Endothelial cell of umbilical vein (primary cell): ENCODE measurements around the gene NLRP4. TPM values are rescaled to one million over a fixed set of nuclear protein-coding genes. Genes with fewer than 3 reads are reported as not detected.

ENCODE experiments used
- BruUV-seq: library from RNA; stranded (reverse); fragments of 400-500 nt; replicated peaks from 2 replicates; lab custom pipeline; 2021; lab: Mats Ljungman, UMichigan
- CTCF ChIA-PET: fragments of 300-600, 350-600 bp; sonication (Branson Sonifier 250); formaldehyde crosslinking; loops from one replicate; lab custom pipeline; 2021; ENCODE audit warnings: antibody characterized with exemption, inconsistent platforms; lab: Charles Lee
- POLR2A ChIA-PET: fragments of 300-600, 350-600 bp; sonication (Branson Sonifier 250); formaldehyde crosslinking; loops from one replicate; lab custom pipeline; 2021; ENCODE audit warnings: antibody characterized with exemption, inconsistent platforms; lab: Charles Lee
- DNase-seq: peaks from one replicate; pipeline ENCODE4 v3.0.0-alpha.2; 2011; ENCODE audit warnings: low read depth, low spot score
- FAIRE-seq: peaks from 2 replicates; lab custom pipeline; 2011; peaks lifted over from hg19 to GRCh38; lab: Jason Lieb, UNC
- H2AFZ ChIP-seq: 2 replicates; pipeline ENCODE4 v1.6.0; 2012; ENCODE audit warnings: low read depth, low read length, control low read depth, inconsistent platforms
- H3K27ac ChIP-seq: 2 replicates; pipeline ENCODE4 v1.5.1; 2011; ENCODE audit warnings: low read depth, mild to moderate bottlenecking, control low read depth, low read length, moderate library complexity; ENCODE audit not compliant: insufficient read depth
- H3K27me3 ChIP-seq, 2 experiments: 2 replicates each; pipeline versions ENCODE4 v1.6.0 to v1.6.1; 2011; ENCODE audit warnings: low read length in 2 of 2, mixed read lengths in 1 of 2; ENCODE audit not compliant: control insufficient read depth in 2 of 2, insufficient read depth in 2 of 2
- H3K36me3 ChIP-seq, 2 experiments: 2 replicates in 1 of 2; 3 replicates in 1 of 2; pipeline ENCODE4 v1.5.1; 2011; ENCODE audit warnings: low read length in 2 of 2, mild to moderate bottlenecking in 1 of 2, moderate library complexity in 1 of 2; ENCODE audit not compliant: control insufficient read depth in 2 of 2, insufficient read depth in 2 of 2; ENCODE audit errors: extremely low read depth in 1 of 2
- H3K4me1 ChIP-seq: 3 replicates; pipeline ENCODE4 v1.5.1; 2011; ENCODE audit warnings: mild to moderate bottlenecking, low read length; ENCODE audit not compliant: control insufficient read depth, insufficient read depth; ENCODE audit errors: extremely low read depth
- H3K4me2 ChIP-seq: 2 replicates; pipeline ENCODE4 v1.6.1; 2011; ENCODE audit warnings: low read length, control low read depth, mixed read lengths; ENCODE audit not compliant: insufficient read depth
- H3K4me3 ChIP-seq, 3 experiments: fragments of 200-600 bp in 1 of 3; sonication (generic), shearing (Covaris generic) in 1 of 3; replicated peaks in 1 of 3; 2 replicates each; pipeline ENCODE4 v1.5.1; 2011 to 2016; ENCODE audit warnings: control low read depth in 3 of 3, low read length in 3 of 3, mild to moderate bottlenecking in 2 of 3, inconsistent platforms in 1 of 3, low read depth in 1 of 3, moderate library complexity in 1 of 3; ENCODE audit not compliant: insufficient read depth in 1 of 3
- H3K79me2 ChIP-seq: 2 replicates; pipeline ENCODE4 v1.6.0; 2012; ENCODE audit warnings: low read length, inconsistent platforms; ENCODE audit not compliant: control insufficient read depth, insufficient read depth
- H3K9ac ChIP-seq: replicated peaks from 2 replicates; pipeline ENCODE3; 2011; ENCODE audit warnings: low read length, control low read depth; ENCODE audit not compliant: insufficient read depth; ENCODE audit errors: extremely low read depth
- H3K9me1 ChIP-seq: replicated peaks from 3 replicates; pipeline ENCODE4 v1.6.0; 2011; ENCODE audit warnings: mild to moderate bottlenecking, low read length; ENCODE audit not compliant: control insufficient read depth, insufficient read depth; ENCODE audit errors: extremely low read depth
- H3K9me3 ChIP-seq: replicated peaks from 2 replicates; pipeline ENCODE4 v1.5.1; 2012; ENCODE audit warnings: low read length, inconsistent platforms; ENCODE audit not compliant: control insufficient read depth, insufficient read depth
- H4K20me1 ChIP-seq: replicated peaks from 2 replicates; pipeline ENCODE3; 2011; ENCODE audit warnings: mild to moderate bottlenecking, low read length; ENCODE audit not compliant: control insufficient read depth, insufficient read depth; ENCODE audit errors: extremely low read depth
- CTCF ChIP-seq, 2 donors: IDR thresholded peaks; 1 replicate in 1 of 2; 2 replicates in 1 of 2; pipeline ENCODE4 v1.5.1; 2011; ENCODE audit warnings: low read length in 2 of 2, mild to moderate bottlenecking in 2 of 2, moderate library complexity in 2 of 2, control low read depth in 1 of 2, inconsistent platforms in 1 of 2, low read depth in 1 of 2; ENCODE audit not compliant: insufficient read depth in 1 of 2; ENCODE audit errors: extremely low read depth in 1 of 2
- EZH2 ChIP-seq: IDR thresholded peaks from 2 replicates; pipeline ENCODE4 v1.6.1; 2012; ENCODE audit warnings: borderline replicate concordance, low read depth, mild to moderate bottlenecking, moderate library complexity, low read length, inconsistent platforms; ENCODE audit not compliant: severe bottlenecking
- FOS ChIP-seq: IDR thresholded peaks from 2 replicates; pipeline ENCODE4 v1.6.1; 2011; ENCODE audit warnings: mild to moderate bottlenecking, low read length, moderate library complexity, borderline replicate concordance; ENCODE audit not compliant: insufficient read depth
- GATA2 ChIP-seq: IDR thresholded peaks from 2 replicates; pipeline ENCODE4 v1.7.0; 2011; ENCODE audit warnings: low read depth, mild to moderate bottlenecking, moderate library complexity, mixed read lengths, low read length; ENCODE audit not compliant: insufficient read length, insufficient read depth
- JUN ChIP-seq: IDR thresholded peaks from 2 replicates; pipeline ENCODE4 v1.6.1; 2011; ENCODE audit warnings: borderline replicate concordance, low read depth; ENCODE audit not compliant: insufficient read length, insufficient read depth
- MYC ChIP-seq: IDR thresholded peaks from one replicate; pipeline ENCODE4 v1.6.1; 2011; ENCODE audit warnings: mild to moderate bottlenecking, low read depth, low read length
- POLR2A ChIP-seq: IDR thresholded peaks from 2 replicates; pipeline ENCODE4 v1.6.1; 2012; ENCODE audit warnings: low read depth, mild to moderate bottlenecking, control low read depth, low read length
- POLR2AphosphoS5 ChIP-seq: IDR thresholded peaks from 2 replicates; pipeline ENCODE4 v1.6.1; 2012; ENCODE audit warnings: low read depth, mild to moderate bottlenecking, control low read depth, low read length, moderate library complexity; ENCODE audit not compliant: insufficient read depth
- dilution Hi-C: fragments of 300-500 bp; cut with MboI; formaldehyde crosslinking; loops from one replicate; pipeline ENCODE4 v1.15.0; 2019; ENCODE audit warnings: low sequenced_read_pairs; ENCODE audit not compliant: extremely low pct_ligation_motif_present
- intact Hi-C: fragments of 100-400 bp; cut with micrococcal nuclease; formaldehyde crosslinking; loops from one replicate; pipeline ENCODE4 v1.10.0; 2022
- polyA plus RNA-seq, 4 experiments: library from polyadenylated mRNA; depleted of rRNA in 3 of 4; stranded (reverse) in 3 of 4; unstranded in 1 of 4; fragments of >200 nt; gene quantifications; 2 replicates each; pipeline versions ENCODE4 v1.2.1 to v1.2.3, GENCODE V29; 2011 to 2012; ENCODE audit warnings: missing spikeins in 1 of 4
- total RNA-seq: library from RNA; stranded (reverse); gene quantifications from 2 replicates; pipeline ENCODE4 v1.2.3, GENCODE V29; 2021
- TF ChIP-seq, protein P1 (sequence below): IDR thresholded peaks from 2 replicates; pipeline ENCODE4 v1.6.1; 2011; ENCODE audit not compliant: insufficient read depth, insufficient read length

Gene NLRP4
- total and polyA plus RNA-seq, 2 donors (not counting 3 experiments of a cell fraction or from before 2014, with no cell fraction given): not detected

DNA sequence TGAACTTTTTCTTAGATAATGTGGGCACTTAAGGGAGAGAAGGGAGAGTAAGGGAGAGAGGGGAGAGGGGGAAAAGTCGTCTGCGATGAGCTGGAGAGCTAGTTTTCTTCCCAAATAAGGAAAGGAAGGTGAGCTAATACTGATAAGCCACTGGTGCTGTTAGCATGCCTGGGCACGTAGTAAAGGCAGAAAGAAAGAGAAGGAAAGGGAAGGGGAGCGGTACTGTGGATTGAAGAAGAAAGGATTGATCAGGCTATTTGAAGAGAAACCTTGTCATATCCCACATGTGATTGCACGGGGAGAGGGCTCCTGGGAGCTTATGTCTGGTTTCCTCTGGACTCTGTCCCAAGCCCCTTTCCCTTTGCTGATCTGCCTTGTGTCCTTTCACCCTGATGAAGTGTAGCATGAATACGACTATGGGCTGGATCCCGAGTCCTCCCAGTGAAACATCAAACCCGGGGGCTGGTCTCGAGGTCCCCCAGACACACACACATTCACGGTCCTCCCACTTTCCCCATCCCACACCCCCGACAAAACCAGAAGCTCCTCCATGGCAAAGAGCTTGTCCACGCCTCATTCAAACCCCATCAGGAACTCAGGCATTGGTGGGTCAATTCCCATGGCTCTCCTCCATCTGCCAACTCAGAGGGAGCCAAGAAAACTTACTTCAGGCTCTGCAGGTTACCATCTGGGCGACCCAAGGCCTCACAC is 65.2 kb downstream of the NLRP4 start:
- no peaks in the 10 kb centered on the region for H3K36me3 ChIP-seq
- no TSS peak for BruUV-seq
- FAIRE-seq (no peak), DNase-seq (no peak)
- ChIA-PET POLR2A (interaction anchor here (0.6 kb wide), 1 partner anchor 1285 kb away, joined by 3 read pairs; no protein-coding TSS in a partner anchor), CTCF (no interaction called here)
- dilution Hi-C loops (no loop called here), intact Hi-C loops (no loop called here)
- H4K20me1 ChIP-seq: no peaks in the 10 kb centered on the region
- H3K9me3 ChIP-seq: peaks cover 2% of the 10 kb centered on the region
- no peak overlapping the region for H3K9ac ChIP-seq
- H3K4me3 ChIP-seq: no peak overlapping the region
- H2AFZ ChIP-seq: no peak overlapping the region
- no peaks in the 10 kb centered on the region for H3K4me1 ChIP-seq
- H3K4me2 ChIP-seq: no peak overlapping the region
- H3K27me3 ChIP-seq: no peaks in the 10 kb centered on the region
- no peak overlapping the region for H3K27ac ChIP-seq
- H3K9me1 ChIP-seq: no peaks in the 10 kb centered on the region
- no peaks in the 10 kb centered on the region for H3K79me2 ChIP-seq
- TF ChIP-seq JUN: no peak
- no peak for TF ChIP-seq FOS
- TF ChIP-seq POLR2AphosphoS5: no peak
- TF ChIP-seq POLR2A: no peak
- TF ChIP-seq MYC: no peak
- TF ChIP-seq EZH2: no peak
- no peak for TF ChIP-seq GATA2
- TF ChIP-seq, protein P1, sequence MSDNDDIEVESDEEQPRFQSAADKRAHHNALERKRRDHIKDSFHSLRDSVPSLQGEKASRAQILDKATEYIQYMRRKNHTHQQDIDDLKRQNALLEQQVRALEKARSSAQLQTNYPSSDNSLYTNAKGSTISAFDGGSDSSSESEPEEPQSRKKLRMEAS: no peak
- no peak for TF ChIP-seq CTCF (IDR thresholded peaks at IDR 0.05; ENCODE audit: extremely low read depth in 1 of 2, insufficient read depth in 1 of 2, low read depth in 1 of 2, low read length in 2 of 2)
